Stimulated activated CD4-positive, alpha-beta T cell treated with anti-CD3 and anti-CD28 coated beads, Interleukin-12 subunit alpha, Interleukin-12 subunit beta, amount 100 ng/mL, for 48 hours (primary cell): ENCODE results near the gene P2RX6.

Experiments
- DNase-seq, 3 donors: peaks; one replicate each; pipeline ENCODE4 v3.0.0-alpha.2; 2020; ENCODE audit warnings: low read depth in 2 of 3, low spot score in 1 of 3

Gene P2RX6

DNA sequence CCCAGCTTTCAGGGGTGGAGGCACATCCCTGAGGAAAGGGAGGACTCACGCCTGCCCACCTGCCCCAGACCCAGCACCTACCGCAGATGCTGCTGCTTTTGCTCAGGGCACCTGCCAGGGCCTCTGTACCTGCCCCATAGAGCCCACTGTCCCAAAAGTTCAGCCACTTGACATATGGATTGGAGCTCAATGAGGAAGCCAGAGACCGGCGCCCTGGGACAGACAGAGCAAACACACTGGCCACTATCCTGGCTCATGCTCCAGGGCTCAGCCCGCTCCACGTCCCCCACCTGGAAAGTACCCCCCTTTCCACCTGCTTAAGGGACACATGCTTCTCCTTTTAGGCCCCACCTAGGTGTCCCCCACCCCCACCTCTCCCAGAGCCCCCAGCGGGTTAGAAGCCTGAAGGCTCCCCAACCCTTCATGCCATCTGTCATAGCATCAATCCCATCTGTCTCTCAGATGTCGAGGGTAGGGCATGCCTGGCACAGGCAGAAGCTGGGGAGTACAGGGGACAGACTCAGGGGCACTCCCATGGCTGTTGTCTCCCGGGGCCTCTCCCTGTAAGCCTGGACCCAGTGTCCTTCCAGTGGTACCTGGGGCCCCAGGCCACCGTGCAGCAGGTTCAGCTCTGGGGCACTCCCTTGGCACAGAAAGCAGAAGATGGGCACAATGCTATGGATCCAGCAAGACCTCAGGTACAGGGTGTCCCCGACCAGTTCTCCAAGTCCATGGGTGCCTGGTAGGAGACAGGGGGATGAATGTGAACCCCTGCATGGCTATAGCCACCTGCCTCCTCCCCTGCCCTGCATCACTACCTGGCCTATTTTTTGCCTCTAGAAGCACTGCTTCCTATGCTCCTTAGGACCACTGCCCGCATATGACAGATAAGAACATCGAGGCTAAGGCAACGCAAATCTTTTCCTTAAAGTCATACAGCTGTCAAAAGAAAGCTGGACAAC, 2.2 kb upstream of the P2RX6 start:
- no peak for DNase-seq

- DNase-seq, result no peak
These were observed 1.2 kb upstream of the P2RX6 start for GRCh38 chr22:21013657-21014201.

- peak; percentile 74 to 86 (median 75) for DNase-seq
These were observed 701 bp upstream of the P2RX6 start for GRCh38 chr22:21014202-21014725.

GRCh38 chr22:21015466-21016006, 571 bp downstream of the P2RX6 start:
- DNase-seq, result no peak

DNA sequence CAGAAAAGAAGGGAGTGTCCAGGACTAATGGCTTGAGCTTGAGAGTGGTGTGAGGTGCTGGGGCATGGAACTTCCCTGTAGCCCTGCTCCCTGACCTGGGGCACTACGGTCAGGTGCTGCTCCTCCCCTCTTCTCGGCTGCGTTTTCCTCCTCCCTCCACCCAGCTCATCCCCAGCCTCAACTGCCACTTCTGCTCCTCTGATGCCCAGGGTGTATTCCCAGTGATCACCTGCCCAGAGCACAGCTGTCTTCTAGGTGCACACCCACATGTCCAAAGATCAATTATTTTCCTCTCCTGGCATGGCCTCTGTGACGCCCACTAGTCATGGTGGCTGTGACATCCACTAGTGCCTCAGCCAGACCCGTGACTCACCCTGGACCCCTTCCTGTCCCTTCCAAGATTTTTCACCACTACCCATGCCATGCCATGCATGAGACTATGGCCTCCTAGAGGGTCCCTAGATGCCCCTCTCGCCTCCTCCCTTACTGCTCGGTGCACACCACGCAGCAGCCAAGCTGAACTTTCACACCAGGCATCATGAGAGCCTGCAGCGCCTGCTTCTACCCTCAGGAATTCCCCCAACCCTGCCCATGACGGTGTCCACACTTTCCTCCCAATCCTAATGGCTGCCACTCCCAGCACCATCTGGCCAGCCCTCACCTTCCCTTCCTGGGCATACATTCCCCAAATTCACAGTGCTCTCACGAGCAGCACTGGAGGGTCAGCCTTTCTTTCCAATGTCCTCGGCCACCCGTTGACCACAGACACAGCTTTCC, 1.9 kb downstream of the P2RX6 start:
- DNase-seq, result no peak

DNA sequence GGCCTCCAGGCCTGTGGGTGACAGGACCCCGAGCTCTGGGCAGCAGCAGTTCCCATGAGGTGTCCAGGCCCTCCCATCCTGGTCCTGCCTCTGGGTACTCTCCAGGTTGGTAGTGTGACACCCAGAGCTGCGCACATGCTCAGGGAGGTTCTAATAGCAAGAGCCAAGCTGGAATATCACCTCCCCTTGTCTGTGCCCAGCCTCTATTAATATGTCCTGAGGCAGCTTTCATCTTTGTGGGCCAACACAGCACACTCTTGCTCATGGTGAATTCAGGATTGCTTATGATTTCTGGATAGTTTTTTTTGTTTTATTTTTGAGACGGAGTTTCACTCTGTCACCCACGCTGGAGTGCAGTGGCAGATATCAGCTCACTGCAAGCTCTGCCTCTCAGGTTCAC, 3.3 kb downstream of the P2RX6 start:
- DNase-seq, result no peak

DNA sequence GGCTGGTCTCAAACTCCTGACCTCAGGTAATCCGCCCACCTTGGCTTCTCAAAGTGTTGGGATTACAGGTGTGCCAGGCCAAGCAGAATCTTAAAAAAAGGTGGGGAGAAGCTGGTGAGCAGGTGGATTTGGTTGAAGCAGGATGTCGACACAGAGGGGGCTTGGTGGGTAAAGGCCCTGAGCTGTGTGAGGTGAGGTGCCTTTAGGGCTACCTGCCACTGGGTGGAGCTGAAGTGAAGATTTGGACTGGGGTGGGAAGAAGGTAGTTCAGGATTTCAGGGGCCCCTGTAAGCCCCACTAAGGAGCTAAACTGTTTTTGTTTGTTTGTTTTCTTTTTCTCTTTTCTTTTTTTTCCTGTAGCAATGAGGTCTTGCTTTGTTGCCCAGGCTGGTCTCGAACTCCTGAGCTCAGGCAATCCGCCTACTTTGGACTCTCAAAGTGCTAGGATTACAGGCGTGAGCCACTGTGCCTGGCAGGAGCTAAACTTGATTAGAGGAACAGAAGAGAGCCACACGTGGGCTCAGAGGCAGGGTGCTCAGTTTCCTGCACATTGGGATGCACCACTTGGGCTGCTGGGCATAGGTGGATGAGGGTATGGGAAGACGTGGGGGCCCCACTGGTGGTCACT, 6.0 kb downstream of the P2RX6 start:
- DNase-seq, result no peak

- DNase-seq, result no peak
These were observed 7.5 kb downstream of the P2RX6 start for GRCh38 chr22:21022507-21022906.

- no peak for DNase-seq
These were observed 8.1 kb downstream of the P2RX6 start for GRCh38 chr22:21022955-21023614.

DNA sequence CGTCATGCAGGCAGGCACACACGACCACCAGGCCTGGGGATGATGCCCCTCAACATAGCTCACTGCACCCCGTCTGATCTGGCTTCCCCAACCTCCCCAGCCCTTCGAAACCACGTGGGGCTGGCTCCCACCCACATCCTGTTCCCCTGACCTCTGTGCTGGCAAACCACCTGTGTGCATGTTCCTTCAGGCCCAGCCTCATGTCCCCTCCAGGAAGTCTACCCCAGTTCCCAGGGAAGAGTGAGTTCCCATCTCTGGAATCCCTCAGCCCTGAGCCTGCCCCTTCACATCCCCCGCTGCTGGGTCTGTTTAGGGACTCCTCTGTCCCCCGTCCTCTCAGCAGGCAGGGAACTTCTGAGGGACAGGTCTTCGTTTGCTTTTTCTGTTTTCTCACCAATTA, 10.3 kb downstream of the P2RX6 start:
- no peak for DNase-seq

DNA sequence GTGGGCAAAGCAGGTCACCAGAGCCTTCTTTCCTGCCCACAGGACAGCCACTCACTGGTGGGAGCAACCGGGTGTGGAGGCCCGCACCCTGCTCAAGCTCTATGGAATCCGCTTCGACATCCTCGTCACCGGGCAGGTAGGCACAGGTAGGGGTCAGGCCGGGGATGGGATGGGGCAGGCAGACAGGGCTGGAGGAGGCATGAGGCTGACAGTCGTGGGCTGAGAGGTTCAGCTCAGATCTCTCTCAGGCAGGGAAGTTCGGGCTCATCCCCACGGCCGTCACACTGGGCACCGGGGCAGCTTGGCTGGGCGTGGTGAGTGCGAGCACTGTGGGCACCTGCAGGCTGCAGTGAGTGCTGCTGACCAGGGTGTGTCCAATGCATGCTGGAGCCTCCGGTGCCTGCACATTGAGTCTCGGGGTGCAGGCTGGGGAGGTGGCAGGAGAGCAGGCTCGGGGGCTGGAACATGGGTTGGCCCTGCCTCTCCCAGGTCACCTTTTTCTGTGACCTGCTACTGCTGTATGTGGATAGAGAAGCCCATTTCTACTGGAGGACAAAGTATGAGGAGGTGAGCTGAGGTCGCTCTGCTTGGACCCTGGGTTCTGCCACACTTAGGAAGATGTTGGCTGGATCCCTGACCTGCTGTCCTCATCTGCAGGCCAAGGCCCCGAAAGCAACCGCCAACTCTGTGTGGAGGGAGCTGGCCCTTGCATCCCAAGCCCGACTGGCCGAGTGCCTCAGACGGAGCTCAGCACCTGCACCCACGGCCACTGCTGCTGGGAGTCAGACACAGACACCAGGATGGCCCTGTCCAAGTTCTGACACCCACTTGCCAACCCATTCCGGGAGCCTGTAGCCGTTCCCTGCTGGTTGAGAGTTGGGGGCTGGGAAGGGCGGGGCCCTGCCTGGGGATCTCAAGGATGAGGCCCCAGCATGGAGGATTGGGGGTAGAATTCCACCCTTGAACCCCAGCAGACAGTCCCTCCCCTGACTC, 11.1 kb downstream of the P2RX6 start:
- DNase-seq, result no peak

DNA sequence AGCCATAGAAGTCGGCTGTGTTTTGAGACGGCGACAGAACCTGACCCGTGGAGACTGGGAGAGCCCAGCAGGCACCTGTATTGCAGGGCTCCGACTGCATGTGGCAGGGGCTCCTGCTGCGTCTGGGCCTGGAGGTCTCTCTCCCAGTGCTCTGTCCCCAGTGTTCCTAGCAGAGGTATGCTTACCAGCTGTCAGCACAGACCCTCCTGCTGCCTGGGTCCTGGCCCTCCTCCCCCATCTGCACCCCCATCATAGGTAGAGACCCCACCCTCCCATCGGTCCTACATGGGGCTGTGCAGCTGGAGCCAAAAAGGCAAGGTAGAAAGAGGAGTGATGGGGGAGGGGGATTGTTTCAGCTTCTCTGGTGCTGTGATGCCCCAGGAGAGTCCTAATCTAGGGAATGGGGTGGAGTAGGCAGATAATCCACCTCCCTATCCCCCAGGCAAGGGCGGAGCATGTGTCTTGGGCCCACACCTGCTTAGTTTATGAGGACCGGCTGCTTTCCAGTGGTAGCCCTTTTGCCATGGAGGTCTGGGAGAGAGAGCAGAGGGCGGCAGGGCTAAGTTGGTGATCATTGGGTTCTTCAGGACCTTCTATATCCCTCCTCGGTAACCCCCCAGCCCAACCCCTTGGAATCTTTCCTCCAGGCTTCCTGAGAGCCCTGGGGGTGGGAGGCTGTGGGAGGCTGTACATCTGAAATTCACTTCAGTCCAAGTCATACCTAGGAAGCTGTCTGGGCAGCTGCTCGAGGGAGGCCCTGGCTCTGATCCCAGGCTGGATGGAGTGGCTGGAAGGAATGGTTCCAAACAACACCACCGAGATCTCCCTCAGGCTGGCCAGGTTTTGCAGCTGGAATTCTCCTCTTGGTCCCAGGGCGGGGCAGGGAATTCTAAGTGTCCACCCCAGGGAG, 12.1 kb downstream of the P2RX6 start:
- DNase-seq, result no peak

GRCh38 chr22:21028277-21029251, 13.6 kb downstream of the P2RX6 start:
- DNase-seq, result no peak

- no peak for DNase-seq
These were observed 14.6 kb downstream of the P2RX6 start for GRCh38 chr22:21029486-21030025.

DNA sequence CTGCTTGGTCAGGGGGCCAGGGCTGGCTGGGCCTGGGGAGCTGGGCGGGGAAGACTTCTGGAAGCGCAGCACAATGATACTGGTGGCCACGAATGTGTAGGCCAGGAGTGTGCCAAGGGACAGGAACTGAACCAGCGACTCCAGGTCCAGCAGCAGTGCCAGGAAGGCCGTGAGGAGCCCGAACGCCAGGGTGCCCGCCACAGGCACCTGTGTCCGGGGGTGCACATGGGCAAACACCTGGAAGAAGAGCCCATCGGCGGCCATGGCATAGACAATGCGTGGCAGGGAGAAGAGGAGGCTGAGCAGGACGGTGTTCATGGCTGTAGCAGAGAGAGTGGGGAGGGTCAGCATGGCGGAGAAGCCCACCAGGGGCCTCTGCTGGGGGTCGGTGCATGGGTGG, 15.1 kb downstream of the P2RX6 start:
- no peak for DNase-seq

DNA sequence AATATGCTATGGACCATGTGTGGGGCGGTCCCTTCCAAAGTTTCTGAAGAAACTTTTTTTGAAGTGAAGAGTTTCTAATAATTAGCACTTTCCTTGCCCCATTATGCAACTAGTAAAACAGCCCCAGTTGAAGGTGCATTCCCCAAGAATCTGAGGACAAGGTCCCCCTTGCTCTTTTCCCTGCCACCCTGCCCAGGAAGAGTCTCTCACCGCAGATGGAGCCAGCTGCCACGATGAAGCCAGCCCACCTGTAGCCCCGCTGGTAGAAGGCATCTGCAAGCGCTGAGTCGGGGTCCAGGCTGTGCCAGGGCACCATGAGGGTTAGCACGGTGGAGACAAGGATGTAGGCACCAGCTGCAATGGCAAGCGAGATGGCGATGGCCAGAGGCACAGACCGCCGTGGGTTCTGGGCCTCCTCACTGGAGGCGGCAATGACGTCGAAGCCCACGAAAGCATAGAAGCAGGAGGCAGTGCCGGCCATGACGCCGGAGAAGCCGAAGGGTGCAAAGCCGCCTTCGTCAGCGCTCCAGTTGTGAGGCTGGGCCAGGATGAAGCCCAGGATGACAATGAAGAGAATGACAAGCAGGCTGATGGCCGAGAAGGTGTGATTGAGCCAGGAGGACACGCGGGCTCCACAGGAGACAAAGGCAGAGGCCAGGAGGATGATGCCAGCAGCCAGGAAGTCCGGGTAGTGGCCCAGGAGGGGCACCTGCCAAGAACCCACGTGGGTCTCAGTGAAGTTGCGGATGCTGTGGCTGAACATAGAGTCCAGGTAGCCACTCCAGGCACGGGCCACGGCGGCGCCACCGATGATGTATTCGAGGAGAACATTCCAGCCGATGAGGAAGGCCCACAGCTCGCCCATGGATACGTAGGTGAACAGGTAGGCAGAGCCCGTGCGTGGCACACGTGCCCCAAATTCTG, 15.9 kb downstream of the P2RX6 start:
- no peak for DNase-seq
